Renal cortical epithelial cell (primary cell): ENCODE data around the gene PLEKHN1. TPM values are rescaled to one million over a fixed set of nuclear protein-coding genes. Genes with fewer than 3 reads are reported as not detected.
"Not testable (repeated sequence)": the region's sequence is repeated elsewhere in the genome, so short reads cannot be mapped to it uniquely, and the experiment has no call there.

ENCODE experiments used
- DNase-seq: peaks from one replicate; pipeline ENCODE4 v3.0.0-alpha.2; 2011; ENCODE audit warnings: low read depth
- total RNA-seq: library from RNA; depleted of rRNA; stranded (reverse); fragments of >200 nt; gene quantifications from 2 replicates; pipeline ENCODE4 v1.2.3, GENCODE V29; 2014

Gene PLEKHN1
- total RNA-seq, 1 donor from 2014 or later, result 2.4 TPM

DNA sequence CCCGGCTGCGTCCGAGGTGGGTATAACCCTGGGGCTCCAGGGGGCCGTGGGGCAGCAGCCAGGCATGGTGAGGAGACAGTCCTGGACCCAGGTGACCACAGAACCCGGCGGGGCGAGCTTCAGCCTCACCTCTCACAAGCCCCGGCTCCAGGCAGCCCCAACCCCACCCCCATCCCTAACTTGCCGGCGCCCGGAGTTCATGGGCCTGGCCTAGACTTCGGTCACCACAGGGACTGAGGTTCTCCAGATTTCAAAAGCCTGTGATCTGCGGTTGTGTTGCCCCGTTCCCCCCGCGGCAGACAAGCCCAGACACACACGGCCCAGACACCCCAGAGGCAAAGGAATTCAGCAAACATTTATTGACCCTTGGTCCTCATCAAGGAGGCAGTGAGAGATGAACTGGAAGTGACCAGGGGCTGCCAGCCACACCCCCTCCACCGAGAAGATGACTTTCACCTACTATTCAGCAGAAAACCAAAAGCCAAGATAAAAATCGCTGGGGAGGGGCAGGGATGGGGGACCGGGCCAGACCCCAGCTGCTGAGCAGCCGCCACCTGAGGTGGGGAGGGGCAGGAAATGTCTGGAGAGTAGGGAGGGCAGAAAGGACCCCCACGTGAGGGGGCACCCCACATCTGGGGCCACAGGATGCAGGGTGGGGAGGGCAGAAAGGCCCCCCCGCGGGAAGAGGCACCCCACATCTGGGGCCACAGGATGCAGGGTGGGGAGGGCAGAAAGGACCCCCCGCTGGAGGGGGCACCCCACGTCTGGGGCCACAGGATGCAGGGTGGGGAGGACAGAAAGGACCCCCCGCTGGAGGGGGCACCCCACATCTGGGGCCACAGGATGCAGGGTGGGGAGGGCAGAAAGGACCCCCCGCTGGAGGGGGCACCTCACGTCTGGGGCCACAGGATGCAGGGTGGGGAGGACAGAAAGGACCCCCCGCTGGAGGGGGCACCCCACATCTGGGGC lies 29.7 kb downstream of the PLEKHN1 start:
- peak; percentile 23 for DNase-seq

DNA sequence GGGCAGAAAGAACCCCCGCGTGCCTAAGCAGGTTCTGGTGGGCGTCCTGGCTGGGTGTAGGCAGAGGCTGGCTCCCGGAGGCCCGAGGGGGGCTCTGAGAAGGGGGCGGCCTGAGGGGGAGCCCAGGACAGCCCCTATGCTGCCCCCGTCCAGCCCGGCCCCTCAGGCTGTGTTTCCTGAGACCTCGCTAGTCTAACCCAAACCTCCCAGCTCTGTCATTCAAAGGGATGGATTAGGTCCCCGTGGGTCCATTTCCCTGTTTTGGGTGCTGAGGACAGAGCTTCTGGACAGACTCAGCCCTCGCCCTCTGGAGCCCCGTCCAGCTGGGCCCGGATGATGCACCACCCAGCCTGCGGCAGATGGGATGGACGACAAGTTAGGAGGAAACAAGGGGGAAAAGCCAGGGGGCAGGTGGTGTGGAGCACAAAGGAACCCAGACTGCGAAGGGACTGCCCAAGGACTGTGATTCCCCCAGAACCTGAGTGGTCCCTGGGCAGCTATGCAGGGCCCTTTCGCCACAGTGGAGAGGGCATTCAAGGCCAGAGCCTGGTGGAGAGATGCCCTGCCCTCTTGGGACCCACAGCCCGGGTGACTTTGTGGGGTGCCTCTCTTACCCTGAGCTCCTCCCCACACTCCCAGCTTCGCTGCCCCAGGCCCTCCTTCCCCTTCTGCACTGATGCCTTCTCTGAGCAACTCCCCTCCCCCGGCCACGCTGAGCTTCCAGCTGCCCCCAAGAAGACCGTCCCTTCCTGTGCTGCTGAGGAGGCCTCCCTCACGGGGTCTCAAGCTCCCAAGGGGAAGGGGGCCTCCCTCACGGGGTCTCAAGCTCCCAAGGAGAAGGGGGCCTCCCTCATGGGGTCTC lies 30.8 kb downstream of the PLEKHN1 start:
- DNase-seq, result no peak

DNA sequence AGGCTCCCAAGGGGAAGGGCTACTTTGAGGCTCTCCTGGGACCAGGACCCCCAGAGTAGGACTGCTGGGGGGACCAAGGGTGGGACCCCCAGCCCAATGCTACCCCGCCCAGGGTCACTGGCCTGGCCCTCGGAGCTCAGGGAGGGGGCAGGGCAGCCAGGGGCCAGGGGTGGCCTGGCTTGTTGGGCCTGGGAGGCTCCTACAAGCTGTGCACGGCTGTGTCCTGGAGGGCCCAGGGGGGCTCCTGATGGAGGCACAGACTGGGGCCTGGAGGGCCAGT lies 31.4 kb downstream of the PLEKHN1 start:
- no peak for DNase-seq

DNA sequence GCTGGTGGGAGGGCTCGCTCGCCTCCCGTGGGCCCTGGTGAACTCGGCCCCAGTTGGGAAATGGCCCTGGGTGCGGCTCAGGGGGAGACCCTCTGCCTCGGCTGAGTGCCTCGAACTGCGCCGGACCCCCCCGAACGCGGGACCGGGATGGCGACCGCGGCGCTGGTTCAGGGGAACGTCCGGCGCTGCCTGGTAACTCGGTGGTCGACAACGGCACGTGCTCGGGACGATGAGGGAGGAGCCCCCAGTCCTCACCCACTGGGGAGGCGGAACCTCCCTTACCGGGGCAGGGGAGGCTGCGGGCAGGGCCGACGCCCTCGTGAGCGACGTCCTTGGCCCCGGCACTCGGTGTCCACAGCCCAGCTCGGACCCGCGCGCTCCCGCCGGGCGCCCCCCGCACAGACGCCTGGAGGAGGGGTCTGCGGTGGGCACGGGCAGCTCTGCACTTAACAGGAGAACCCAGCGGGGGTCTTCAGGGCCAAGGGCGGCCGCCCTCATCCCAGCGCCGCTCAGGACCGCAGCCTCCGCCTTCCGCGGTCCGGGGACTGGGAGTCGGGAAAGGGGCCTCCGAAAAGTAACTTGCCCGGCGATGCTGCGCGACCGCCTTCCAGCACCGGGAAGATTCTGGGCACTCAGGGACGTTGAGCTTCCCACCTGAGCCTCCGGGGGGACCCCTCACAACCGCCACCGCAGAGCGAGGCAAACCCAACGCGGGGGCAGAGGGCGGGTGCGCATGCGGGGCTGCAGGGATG lies 31.9 kb downstream of the PLEKHN1 start:
- no peak for DNase-seq

DNA sequence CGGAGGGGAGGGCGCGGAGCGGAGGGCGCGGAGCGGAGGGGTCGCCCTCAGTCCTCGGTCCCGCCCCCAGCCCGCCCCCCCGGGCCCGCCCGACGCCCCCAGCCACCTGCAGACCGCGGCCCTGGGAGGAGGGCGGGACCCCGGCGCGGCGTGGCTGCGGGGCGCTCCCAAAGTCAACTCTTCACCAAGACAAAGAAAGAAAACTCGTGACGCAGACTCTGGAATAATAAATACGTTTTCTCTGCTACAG lies 32.4 kb downstream of the PLEKHN1 start:
- DNase-seq, result no peak

DNA sequence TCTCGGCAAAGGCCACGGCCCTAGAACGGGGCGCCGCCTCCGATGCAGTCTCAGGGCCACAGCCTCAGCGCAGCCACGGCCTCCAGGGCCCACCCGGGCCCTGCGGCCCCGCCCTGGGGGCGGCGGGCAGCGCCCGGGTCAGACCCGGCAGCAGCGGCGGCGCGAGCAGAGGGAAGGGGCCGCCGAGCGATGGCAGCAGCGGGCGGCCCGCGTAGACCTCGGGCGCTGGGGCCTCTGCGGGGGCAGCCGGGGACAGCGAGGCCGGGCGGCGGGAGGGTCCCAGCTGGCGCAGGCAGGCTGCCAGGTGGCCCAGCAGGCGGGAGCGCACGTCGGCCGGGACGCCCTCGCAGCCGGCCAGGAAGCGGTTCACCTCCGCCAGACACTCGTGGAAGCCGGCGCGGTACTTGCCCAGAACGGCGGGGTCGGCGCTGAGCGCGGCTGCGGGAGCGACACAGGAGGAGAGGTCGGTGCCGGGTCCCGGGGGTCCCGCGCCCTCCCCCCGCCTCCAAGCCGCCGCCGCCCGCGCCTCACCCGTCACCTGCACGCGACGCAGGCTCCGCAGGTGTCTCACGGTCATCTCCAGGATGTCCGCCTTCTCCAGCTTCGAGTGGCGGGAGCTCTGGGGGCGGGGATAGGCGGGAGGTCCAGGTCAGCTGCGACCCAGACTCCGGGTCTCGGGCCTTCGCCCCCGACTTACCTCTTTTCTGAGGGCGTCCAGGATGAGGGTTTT lies 32.9 kb downstream of the PLEKHN1 start:
- no peak for DNase-seq

DNA sequence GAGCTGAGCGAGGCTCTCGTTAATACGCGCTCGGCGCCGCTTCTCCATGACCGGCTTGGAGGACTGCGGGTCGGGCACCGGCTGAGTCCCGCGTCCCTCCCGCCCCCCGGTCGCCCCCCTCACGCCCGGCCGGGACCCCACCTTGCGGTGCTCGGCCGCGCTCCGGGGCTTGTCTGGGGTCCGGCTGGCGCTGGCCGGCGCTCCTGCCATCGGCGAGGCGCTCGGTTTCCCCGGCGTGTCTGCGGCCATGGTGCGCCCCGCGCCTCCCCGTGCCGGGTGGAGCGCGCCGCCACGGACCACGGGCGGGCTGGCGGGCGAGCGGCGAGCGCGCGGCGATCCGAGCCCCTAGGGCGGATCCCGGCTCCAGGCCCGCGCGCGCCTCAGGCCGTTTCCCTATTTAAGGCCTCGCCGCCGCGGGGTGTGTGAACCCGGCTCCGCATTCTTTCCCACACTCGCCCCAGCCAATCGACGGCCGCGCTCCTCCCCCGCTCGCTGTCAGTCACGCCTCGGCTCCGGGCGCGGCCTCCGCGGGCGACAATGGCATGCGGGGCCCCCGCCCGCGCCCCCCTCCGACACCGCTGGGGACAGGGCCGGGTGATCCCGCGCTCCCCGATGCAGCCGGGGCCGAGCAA lies 33.6 kb downstream of the PLEKHN1 start, which contains the start of gene HES4:
Gene HES4, minus strand, starts transcription at position 373 of the 632 bp plus-strand sequence. Its CDS starts 124 bp downstream, at position 249.
- peak; percentile 72 for DNase-seq

DNA sequence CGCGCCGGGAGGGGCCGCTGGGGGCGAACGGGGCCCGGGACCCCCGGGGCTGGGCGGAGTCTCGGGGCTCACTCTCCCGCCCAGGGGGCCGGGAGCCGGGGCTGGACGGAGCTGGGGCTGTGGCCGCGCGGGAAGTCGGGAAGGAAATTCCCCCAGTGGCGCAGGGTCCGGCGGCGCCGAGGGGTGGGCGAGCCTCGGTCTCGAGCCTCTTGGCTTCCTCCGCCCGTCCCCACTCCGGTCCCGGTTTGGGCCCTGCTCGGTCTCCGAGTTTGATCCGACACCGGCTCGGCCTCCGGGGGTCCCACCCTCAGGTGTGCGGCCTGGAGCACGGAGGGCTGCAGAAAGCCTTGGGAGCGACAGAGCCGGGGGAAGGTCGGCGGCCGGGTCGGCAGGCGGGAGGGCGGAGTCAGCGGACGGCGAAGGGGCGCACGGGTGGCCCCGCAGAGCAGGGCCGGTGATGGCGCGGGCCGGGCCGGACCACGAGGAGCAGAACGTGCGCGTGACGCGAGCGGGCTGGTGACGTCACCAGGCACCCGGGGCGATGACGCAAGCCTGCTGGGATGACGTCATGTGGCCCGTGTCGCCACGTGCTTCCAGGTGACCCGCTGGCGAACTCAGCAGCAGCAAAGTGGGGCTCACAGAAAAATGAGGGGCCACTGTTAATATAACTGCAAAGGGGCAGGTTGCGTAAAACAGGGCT lies 34.2 kb downstream of the PLEKHN1 start:
- peak; percentile 41 for DNase-seq

DNA sequence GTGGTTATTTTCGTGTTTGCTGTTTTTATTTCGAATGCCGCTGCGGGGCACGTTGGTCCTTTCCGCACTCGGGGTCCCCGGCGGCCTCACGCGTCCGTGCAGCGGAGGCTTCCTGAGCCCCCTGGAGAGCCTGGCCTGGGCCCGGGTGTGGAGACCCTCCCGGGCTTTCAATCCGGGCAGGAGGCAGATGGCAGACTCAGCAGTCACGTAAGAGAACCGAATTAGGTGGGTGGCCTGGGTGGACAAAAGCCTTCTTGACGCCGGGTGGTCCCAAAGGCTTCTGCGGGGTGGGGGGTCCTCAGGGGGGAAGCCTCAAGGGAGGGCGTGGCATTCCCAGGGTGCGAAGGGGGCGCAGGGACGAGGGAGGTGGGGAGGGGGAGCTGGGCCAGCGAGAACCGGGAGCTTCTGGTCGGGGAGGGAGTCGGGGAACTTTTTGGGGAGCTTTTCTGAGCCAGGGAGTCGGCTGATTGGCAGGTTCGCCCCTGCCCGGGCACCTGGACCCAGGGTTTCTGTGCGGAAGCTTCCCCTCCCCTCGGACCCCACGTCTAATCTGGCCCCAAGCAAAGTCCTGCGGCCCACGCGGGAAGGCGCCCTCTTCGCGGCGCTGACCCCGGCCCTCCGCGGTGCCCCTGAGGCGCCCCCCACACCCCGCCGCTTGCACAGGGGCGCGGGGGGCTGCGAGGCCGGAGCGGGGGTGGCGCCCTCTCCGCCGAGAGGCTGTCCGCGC lies 34.9 kb downstream of the PLEKHN1 start:
- no peak for DNase-seq

DNA sequence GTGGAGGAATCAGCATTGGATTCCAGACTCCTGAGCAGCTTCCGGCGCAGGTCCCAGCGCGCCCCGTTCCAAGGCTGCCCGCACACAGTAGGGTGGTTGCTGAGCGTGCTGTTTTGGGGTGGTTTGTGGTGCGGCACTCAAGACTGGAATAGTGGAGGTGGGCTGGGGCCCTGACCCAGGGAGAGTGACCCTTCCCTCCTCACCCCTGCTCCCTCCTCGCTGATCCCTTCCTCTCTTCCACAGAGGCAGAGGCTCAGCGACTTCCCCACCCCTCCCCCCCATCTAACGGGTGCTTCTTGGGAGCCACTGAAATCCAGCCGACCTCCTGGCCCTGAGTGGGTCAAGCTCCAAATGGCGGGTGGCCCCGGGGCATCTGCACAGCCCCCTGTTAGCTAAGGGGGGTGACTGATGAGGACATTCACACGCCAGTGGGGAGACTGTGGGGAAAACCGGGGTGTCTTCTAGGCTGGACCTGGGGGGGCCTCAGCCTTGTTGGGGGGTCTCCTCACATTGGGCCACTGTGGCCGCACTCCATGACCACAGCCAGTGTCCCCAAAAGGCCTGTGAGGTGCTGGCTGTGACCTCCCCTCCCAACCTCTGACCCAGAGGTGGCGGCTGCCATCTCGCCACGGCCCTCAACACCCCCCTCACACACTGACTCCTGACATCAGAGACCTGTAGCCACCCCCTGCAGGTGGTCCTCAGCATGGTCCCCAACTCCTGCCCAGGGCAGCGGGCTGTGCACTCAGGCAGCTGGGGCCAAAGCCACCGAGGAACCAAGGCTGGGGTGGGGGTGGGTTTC lies 37.5 kb downstream of the PLEKHN1 start:
- DNase-seq, result no peak

DNA sequence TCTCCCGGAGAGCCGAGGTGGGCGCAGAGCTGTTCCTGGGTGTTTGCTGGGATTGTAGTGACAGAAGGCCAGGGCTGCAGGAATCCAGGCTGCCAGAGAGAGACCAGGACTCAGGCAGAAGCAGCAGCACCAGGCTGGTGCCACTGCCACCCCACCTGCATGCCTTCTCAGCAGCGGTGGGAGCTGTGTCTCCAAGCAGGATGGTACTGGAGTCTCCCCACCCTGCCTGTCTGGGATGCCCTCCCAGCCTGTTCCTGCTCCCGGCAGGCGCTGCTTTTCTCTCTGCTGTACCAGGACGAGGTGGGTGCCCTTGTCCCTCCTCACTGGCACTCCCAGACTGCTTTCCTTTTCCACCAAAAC lies 38.1 kb downstream of the PLEKHN1 start:
- no peak for DNase-seq

DNA sequence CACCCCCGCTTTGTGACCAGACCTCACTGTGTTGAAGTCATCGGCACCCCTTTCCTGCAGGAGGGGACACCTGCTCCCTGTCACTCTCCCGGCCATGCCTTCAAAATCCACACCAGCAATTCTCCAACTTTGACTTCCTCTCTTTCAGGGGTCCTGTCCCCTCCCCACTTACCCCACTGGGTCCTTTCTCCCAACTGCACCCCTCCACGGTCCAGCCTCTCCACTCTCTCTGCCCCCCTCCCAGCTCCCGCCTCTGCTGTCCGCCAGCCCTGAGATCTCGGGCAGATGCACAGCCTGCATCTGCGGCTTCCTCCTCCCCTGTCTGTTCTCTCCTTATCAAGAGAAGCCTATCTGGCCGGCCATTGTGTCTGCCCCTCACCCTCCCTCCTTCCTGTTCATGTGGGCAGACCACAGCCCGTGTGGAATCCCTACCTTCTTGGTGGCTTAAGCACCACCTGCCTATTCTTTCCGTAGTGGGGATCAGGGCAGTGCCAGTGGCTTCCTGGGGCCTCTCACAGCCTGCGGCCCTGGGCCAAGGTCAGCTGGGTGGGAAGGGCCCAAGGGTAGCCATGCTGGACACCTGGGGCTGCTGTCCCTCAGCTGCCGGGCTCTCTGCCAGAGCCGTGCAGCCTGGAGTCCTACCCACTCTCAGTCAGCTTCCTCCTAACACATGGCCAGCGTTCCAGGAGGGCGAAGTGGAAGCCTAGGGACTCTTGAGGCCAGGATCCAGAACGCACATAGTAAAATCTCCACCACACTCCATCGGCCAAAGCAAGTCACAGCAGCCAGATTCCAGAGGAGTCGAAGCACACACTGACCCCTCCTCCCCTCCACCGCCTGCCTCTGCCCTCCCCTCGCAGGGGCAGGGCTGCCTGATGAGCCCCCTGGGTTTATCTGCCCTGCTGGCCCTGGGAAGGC lies 38.8 kb downstream of the PLEKHN1 start:
- peak; percentile 37 for DNase-seq

DNA sequence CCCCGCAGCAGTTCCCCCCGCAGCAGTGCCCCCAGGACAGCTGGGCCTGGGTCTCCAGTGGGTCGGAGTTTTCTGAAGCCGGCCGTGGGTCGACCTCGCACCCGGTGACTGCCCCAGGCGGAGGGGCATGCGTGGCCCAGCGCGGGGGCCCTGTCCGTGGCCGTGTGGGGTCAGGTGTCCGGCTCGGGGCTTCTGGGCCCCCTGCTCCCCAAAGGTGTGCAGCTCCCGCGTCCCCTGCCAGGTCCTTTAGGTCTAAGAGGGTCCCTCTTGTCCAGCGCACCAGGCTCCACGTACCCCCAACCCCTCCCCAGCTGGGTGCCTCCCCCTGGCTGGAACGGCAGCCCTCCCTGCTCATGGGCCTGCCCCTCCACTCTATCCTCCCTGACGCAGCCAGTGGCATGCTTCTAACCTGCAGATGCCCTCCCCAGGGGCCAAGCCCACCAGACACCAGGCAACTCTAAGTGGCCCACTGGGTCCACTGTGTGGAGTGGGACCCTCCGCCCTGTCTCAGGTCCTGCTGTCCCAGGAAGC lies 39.6 kb downstream of the PLEKHN1 start:
- DNase-seq, result no peak

DNA sequence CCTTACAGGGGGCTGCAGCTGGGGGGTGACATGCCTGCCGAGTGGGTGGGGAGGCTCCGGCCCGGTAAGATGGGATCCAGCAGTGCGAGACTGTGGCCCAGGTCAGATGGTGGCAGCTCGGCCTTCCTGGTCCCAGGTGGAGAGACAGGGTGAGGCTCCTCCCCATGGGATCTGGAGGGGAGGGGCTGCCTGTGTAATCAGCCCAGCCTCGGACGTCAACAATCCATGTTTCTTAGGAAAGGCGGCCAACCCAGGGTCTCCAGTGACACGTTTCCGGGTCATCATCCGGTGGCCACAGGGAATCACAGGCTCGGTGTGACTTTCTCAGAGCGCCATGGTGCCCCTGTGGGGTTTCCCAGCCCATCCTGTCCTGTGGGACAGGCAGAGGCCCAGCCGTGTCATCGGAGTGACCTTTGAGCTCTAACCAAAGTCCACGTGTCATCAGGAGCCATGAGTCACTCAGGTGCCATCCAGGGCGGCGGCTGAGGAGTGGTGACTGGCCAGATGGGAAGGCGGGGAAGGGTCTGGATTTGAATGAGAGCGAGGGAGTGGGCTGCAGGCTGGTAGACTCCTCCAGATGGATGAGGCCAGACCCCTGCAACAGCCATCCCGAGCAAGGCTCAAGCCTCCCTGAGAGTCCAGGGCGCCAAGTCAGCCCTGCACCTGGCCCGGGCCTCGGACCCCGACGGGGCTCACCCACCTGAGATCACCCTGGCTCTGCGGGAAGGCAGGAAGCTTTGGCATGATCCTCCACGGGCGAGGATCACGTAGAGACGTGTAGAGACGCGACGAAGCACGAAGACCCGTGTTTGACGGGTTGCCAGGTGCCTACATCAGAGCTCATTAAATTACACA lies 40.2 kb downstream of the PLEKHN1 start:
- DNase-seq, result no peak

DNA sequence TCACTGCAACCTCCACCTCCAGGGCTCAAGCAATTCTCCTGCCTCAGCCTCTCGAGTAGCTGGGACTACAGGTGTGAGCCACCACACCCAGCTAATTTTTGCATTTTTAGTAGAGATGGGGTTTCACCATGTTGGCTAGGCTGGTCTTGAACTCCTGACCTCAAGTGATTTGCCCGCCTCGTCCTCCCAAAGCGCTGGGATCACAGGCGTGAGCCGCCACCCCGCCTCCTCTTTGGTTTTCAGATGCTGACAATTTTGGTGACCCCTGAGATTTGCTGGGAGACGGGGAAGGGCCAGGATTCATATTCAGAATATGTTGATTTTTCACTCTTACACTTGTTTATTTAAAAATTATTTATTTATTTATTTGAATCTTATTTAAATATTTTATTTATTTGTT lies 43.8 kb downstream of the PLEKHN1 start:
- not testable (repeated sequence) for DNase-seq

DNA sequence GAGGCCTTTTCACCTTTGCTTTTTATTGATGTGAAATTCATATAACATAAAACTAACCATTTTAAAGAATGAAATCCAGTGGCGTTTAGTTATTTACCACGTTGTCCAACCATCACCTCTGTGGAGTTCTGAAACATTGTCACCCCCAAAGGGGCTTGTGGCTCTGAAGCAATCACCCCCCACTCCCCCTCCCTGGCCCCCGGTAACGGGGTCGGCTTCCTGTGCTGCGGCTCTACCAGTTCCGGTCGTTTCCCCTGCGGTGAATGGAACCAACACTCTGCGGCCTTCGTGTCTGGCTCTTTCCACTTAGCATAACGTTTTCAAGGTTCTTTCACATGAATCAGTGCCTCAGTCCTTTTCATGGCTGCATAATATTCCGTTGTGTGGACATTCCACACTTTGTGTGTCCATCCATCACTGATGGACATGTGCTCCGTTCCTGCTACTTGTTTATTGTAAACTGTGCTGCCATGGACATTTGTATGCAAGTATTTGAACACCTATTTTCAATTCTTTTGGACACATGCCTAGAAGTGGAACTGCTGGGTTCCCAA lies 45.2 kb downstream of the PLEKHN1 start:
- DNase-seq, result no peak
